HG02885 (cell line): ENCODE results near the gene TACR1.
"Not testable (repeated sequence)": the region's sequence is repeated elsewhere in the genome, so short reads cannot be mapped to it uniquely, and the experiment has no call there.

ENCODE experiments used
- ATAC-seq: cut with Tn5 transposase; IDR thresholded peaks from one replicate; pipeline ENCODE4 v1.9.1; 2021; ENCODE audit warnings: mild to moderate bottlenecking; ENCODE audit not compliant: unreplicated experiment, poor library complexity

Gene TACR1, protein sequence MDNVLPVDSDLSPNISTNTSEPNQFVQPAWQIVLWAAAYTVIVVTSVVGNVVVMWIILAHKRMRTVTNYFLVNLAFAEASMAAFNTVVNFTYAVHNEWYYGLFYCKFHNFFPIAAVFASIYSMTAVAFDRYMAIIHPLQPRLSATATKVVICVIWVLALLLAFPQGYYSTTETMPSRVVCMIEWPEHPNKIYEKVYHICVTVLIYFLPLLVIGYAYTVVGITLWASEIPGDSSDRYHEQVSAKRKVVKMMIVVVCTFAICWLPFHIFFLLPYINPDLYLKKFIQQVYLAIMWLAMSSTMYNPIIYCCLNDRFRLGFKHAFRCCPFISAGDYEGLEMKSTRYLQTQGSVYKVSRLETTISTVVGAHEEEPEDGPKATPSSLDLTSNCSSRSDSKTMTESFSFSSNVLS

DNA sequence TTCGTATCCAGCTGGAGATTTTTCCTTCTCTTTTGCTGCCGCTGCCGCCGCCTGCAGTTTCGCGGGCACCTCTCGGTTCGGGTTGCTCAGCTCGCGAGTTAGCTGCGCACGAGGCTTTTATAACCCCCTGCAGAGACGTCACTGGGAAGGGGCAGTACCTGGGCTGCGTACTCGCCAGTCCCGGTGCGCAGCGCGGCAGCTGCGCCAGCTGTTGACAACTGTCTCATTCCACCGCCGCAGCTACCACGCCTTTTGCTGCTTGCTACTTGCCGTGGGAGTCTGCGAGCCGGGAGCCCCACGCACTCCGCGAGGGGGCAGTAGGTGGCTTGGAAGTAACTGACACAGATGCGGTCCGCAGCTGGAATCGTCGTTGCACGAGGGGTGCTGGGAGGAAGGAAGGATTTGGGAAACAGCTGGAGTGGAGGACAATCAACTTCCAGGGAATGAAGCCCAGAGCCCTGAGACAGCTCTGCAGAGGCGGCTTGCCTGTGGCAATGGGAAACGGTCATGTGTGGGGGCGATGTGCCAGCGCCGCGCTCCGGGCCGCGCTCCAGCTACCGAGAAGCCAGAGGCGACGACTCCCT is at the start of gene TACR1:
TACR1 (minus strand) TSS at position 93 of the 584 bp plus-strand sequence. CDS start 586 bp downstream, outside the sequence.
- peak; percentile 77 for ATAC-seq

DNA sequence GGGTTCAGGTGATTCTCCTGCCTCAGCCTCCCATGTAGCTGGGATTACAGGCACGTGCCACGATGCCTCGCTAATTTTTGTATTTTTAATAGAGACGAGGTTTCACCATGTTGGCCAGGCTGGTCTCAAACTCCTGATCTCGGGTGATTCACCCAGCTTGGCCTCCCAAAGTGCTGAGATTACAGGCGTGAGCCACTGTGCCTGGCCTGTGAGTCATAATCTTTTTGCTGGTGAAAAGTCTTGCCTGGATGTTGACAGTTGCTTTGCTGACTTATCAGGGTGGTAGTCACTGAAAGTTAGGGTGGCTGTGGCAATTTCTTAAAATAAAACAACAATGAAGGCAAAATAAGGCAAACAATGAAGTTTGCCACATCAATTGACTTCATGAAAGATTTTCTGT is 49.3 kb upstream of the TACR1 start:
- not testable (repeated sequence) for ATAC-seq

GRCh38 chr2:75246441-75247167 is 47.3 kb upstream of the TACR1 start:
- ATAC-seq: no peak

- no peak for ATAC-seq
These were observed 43.9 kb upstream of the TACR1 start for GRCh38 chr2:75243219-75243618.

GRCh38 chr2:75241696-75242095 is 42.4 kb upstream of the TACR1 start:
- peak; percentile 51 for ATAC-seq

GRCh38 chr2:75238670-75239330 is 39.5 kb upstream of the TACR1 start:
- ATAC-seq: no peak

- no peak for ATAC-seq
These were observed 38.0 kb upstream of the TACR1 start for GRCh38 chr2:75237296-75237695.

DNA sequence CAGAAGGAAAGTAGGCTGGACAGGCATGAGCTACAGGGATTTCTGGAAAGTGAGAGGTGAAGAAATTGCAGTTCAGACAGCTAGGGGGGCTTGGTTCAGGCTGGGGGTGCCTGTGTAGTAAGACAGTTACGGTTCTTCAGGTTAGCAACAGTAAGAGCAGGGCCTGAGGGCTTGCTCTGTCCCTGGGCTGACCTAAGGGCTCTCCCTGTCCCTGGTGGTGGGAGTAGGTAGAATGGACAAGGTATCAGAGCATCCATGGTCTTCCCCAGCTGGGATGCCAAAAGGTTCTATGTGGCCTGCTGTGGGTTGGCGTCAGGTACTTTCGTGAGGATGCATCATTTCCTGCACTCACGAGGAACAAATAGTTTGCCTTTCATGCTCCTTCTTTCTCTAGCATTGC is 34.6 kb upstream of the TACR1 start:
- no peak for ATAC-seq

GRCh38 chr2:75226617-75227016 is 27.3 kb upstream of the TACR1 start:
- ATAC-seq: no peak

- no peak for ATAC-seq
These were observed 26.8 kb upstream of the TACR1 start for GRCh38 chr2:75226099-75226498.

DNA sequence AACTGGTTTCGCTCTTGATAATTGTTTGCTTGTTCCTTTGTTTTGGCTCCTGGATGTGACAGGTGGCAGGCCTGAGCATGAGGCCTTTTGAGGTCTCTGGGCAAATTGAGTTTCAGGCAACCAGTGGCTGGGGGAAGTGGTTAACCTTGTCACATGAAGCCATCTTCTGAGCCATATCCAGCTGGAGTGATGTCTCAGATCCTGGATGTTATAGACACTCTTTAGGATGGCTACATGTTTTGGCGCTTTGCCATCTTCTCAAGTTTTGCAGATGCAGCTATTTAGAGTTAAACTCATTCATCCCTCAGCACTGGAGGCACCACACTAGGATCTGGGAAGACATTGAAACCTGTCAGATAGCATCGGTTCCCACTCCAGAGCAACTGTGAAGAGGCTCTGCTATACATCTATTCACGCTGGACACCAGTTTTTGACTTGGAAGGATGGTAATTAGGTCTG is 25.3 kb upstream of the TACR1 start:
- ATAC-seq: no peak

DNA sequence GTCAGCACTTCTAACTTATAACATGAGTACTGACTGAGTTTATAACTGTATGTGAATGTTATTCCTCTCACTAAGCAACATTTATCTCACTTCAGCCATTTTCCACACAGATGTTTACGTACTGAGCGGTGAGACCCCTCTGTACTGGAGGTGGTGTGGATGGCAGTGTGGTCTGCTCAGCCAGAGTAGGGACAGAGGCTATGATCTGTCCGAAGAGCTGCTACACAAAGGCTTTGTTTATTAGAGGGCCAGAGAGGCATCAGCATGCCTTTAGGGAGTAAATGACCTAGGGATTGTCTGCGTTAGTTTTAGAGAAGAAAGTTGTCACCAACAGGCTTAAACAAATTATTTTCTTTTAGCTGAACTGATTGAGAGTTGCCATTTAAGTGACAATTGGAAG is 23.2 kb upstream of the TACR1 start:
- ATAC-seq: no peak

- no peak for ATAC-seq
These were observed 22.5 kb upstream of the TACR1 start for GRCh38 chr2:75221862-75222261.

- not testable (repeated sequence) for ATAC-seq
These were observed 19.9 kb upstream of the TACR1 start for GRCh38 chr2:75219213-75219612.

DNA sequence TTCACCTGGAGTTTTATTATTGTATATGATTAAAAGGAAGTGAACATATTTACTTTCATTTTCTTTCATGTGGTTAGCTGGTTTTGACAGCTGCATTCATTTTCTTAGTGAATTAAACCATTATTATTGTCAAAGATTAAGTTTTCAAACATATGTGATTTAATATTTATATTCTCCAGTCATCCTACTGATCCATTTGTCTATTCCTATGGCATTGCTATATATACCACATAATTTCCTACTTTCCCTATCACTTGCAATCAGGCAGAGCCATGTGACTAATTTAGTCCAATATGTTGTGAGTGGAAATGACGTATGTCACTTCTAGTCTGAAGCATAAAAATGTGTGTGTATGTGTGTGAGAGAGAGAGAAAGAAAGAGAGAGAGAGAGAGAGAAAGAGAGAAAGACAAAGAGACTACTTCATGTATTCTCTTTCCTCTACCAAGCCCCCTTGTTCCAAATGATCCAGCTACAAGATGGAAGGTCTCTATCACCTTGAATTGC is 12.0 kb upstream of the TACR1 start:
- ATAC-seq: no peak

GRCh38 chr2:75210409-75210808 is 11.1 kb upstream of the TACR1 start:
- no peak for ATAC-seq

GRCh38 chr2:75208738-75209137 is 9.4 kb upstream of the TACR1 start:
- ATAC-seq: no peak

DNA sequence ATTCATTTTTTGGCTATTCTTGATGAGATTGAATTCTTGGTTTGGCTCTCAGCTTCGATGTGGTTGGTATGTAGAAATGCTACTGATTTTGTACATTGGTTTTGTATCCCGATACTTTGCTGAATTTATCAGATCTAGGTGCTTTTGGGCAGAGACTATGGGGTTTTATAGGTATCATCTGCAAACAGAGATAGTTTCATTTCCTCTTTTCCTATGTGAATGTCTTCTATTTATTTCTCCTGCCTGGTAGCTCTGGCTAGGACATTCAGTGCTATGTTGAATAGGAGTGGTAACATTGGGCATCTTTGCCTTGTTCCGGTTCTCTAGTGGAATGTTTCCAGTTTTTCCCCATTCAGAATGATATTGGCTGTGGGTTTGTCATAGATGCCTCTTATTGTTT is 5.5 kb upstream of the TACR1 start:
- no peak for ATAC-seq

- no peak for ATAC-seq
These were observed 3.0 kb upstream of the TACR1 start for GRCh38 chr2:75202359-75202758.
